HG03521 (cell line): ENCODE data around the gene TNIP3.
A peak's percentile ranks its signal among the peaks of the same experiment; 100 is the strongest.
"Not testable (repeated sequence)": the region's sequence is repeated elsewhere in the genome, so short reads cannot be mapped to it uniquely, and the experiment has no call there.

Experiments
- ATAC-seq: cut with Tn5 transposase; IDR thresholded peaks from one replicate; pipeline ENCODE4 v1.9.1; 2021; ENCODE audit warnings: mild to moderate bottlenecking, moderate library complexity; ENCODE audit not compliant: unreplicated experiment

Gene TNIP3, protein sequence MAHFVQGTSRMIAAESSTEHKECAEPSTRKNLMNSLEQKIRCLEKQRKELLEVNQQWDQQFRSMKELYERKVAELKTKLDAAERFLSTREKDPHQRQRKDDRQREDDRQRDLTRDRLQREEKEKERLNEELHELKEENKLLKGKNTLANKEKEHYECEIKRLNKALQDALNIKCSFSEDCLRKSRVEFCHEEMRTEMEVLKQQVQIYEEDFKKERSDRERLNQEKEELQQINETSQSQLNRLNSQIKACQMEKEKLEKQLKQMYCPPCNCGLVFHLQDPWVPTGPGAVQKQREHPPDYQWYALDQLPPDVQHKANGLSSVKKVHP

DNA sequence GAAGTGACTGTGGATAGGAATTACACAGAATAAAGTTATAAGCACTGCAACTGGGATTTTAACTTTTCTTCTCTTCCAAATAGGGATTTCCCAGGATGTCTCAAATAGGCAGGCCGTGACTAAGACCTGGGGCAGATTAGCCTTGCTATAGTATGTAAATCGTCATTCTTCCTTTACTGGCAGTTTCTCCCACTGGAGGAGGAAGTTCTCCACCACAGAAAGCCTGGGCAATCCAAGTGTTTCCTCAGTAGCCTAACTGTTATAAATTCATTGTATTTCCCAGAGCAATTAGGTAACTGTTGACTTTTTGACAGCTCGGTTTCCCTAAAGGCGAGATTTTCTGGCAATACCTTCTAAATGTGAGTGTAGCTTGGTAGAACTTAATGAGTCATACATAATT, at the start of gene TNIP3:
TNIP3 (minus strand) TSS at position 31 of the 400 bp plus-strand sequence. CDS start 196 bp downstream, outside the sequence.
- no peak for ATAC-seq

DNA sequence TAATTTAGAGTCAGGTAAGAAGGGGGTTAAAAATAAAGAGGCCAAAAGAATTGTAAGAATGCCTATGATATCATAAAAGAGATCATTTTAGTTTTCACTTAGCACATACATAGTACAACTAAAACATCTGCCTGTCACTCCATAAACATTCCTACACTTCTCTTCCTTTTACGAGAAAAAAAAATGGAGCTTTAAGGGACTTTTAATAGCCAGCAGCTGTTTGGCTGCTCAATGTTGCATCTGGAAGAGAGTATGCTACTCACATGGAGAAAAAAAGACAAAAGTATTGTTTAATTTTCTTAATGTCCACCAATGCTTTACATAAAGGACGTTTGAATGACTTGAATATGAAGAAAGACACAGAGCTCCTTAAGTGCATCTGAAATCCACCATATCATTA, 48.7 kb upstream of the TNIP3 start:
- ATAC-seq: no peak

DNA sequence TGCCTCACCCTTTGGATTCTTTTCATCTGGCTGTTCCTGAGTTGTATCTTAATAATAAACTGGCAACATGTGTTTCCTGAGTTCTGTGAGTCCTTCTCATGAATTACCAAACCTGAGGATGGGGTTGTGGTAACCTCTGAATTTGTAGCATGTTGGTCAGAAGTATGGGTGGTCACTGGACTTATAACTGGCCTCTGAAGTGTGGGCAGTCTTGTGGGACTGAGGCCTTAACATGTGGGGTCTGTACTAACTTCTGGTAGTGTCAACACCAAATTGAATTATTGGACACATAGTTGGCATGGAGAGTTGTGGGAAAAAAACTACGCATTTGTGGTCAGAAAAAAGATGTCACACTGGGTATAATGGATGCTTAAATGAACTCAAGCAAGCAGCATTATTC, 45.0 kb upstream of the TNIP3 start:
- ATAC-seq: no peak

DNA sequence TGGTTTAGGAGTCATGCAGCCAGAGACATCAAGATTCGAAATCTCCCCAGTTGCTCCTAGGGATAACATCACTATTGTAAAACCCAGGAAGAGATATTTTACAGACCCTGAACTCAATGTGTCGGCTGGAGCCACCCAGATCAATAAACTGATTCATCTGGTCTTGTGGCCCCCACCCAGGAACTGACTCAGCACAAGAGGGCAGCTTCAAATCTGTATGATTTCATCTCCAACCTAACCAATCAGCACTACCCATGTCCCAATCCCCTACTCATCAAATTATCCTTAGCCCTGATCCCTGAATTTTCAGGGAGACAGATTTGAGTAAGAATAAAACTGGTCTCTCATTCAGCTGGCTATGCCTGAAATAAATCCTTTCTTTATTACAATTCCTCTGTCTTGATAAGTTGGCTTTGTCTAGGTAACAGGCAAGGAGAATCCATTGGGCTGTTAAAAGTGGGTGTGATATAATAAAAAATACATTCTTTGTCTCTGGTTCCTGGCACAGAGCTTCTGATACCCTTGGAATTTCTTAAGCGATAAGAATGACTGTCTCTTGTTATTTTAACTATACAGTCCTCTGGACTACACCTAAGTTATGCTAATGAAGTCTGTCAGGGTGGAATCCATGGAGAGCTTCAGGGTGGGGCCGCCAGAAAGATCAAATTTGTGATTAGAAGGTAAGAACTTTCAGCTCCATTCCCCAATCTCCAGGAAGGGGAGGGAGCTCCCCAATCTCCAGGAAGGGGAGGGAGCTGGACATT, 44.3 kb upstream of the TNIP3 start:
- ATAC-seq: no peak

DNA sequence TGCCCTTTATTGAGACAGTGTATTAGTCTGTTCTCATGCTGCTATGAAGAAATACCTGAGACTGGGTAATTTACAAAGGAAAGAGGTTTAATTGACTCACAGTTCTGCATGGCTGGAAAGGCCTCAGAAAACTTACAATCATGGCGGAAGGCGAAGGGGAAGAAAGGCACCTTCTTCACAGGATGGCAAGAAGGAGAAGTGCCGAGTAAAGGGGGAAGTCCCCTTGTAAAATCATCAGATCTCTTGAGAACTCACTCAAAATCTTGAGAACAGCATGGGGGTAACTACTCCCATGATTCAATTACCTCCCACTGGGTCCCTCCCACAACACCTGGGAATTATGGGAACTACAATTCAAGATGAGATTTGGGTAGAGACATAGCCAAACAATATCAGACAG, 41.7 kb upstream of the TNIP3 start:
- not testable (repeated sequence) for ATAC-seq

DNA sequence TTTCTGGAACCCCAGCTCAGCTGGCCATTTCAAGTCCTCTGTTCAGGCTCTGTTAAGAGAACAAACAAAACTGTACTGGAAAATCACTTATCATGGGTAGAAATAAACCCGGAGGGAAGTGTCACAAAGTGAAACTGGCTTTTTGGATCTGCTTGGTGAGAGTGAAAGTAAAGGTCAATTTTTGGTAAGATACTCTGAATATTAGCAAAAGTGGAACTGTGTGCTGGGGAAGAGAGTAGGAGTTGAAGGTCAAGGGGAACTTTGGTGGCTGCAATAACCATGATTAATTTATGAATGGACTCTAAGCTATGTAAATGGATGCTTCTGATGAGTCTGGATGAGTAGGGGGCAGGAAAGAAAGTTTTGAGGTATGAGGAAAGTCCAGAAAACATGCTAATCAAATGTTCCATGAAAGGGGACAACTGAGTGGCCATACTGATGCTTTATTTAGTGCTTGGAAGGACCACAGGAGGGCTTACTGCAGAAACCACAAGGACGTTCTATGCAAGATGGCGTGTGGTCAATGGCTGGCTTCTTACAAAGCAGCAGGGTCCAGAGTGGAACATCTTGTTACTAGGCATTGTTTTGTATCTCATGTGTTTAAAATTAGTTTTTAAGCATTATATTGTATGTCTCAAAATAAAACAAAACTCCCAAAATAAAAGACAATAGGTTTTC, 36.8 kb upstream of the TNIP3 start:
- peak; percentile 74 for ATAC-seq

DNA sequence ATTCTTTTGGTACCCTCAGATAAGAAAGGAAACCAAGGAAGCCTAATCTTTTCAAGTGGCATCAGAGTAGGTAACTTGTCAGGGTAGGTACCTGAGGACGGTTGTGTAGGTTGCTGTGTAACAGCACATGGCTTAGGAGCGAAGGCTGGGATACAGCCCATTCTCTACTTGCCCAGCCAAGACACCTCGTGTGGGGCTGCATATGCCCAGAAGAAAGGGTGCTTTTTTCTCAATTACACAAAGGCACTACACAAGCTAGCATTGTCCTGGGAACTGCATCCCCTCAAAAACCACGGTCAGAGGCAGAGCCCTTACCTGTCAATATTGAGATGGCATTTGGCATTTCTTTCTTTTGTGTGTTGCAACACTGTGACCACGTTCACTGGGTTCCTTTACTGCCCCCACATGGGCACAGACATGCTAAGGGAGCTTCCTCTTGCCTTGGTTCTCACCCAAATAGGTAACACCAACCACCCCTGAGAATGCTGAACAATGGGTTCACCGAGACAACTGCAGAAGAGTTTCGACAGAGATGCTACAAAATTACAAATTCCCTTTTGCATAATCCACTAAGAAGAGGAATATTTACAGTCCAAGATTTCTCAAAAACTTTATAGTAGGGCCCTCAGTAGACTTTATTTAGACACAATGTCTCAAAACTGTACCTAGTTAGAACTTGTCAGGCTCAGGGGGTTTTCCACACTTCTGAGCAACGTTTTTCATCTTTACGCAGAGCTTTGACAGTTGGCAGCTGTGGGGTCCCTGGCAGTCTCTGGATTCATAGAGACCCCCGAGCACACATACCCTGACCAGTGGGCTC, 35.8 kb upstream of the TNIP3 start:
- ATAC-seq: peak; percentile 64

DNA sequence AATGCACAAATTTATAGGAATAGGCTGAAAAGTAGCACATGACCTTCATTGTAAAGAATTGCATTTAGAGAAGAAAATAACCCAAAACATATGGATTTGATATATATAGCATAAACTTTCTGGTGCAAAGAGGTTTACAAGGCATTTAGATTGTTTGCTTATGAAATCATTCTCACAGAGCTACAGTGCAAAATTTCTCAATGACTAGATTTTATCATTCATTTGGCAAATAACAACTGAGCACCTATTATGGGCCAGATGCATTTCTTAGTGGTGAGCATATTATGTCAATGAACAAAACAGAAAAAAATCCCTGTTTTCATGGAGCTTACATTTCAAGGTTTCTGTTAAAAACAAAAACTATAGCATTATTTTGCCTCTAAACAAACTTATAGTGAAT, 34.1 kb upstream of the TNIP3 start:
- no peak for ATAC-seq

DNA sequence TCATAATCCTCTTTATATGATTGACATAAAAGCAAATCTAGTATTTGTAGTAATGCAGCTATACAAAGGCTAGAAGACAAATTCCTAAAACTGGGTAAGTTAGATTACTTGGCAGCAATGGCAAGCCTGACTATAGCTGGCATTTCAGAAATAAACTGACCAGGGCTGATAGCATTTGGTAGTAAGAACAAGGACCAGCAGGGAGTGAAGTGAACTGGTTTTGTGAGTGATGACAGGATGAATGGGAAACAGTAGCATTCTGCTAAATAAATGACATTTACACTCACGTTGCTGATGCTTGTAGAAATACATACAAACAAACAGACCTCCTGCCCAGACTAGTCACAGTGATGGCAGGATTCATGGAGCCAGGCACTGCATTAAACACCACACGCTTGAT, 31.5 kb upstream of the TNIP3 start:
- no peak for ATAC-seq

DNA sequence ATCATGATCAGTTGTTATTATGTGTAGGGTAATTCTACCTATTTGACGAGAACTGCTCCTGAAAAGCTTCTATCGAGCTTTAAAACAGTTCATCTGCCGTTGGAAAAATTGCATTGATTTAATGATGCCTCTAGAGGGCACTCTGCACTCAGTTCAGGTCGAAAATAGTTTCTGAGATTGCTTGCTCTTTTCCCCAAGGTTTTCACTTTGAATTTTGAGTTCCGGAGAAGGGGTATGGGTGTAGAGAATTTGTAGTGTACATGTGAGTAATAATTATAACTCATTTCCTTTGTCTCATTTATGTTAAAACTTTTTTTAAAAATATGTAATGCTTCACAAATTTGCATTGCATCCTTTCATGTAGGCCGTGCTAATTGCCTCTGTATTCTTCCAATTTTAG, 28.4 kb upstream of the TNIP3 start:
- ATAC-seq: no peak

DNA sequence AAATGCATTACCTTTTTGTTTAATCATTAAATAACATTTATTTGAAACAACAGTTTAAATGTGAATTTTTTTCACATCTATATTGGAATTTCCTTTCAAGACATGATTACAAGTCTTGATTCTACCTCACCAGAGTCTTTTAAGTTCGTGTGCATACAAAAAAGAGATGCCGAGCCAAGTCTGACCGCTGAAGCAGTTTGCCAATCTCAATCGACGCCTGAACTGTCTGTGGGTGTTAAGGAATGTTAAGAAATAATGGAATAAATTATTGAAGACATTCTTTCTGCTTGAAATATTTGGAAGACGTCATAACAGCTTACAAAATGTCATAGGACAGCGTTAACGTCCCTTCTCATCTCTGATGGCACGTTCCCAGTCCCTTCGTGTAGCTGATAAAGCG, 27.9 kb upstream of the TNIP3 start:
- no peak for ATAC-seq

DNA sequence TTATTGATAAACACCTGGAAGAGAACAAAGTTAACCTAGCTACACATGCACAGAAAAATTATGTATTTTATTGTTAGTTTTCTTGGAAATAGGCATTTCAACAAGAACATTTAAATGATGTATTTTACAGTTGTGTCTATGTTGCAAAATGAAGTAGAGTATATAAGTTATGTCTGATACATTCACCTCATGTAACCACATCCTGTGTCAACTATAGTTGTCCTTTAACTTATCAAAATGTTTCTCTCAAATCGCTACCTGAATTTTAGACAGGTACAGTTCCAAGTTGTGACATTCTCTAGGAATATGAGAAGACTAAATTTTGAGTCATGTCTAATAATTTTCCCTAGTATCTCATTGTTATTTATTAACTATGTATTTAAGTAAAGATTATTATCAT, 27.2 kb upstream of the TNIP3 start:
- no peak for ATAC-seq

DNA sequence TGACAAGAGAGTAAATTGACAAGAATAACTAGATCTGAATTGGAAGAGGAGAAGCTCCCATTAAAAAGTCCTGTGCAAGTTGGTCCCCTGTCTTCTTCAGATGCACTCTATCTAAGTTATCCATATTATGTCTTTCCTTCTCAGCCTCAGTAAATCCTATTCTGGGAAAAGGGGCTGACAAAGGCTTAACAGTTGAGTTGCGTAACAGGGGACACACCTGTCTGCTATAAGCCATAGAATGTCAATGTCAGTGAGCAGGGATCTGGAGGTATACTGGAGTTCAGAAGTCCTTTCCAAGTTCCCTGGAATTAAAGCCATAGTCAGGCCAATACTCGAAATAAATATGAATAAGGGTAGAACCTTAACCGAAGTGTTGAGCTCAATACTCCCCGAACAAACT, 26.3 kb upstream of the TNIP3 start:
- no peak for ATAC-seq

DNA sequence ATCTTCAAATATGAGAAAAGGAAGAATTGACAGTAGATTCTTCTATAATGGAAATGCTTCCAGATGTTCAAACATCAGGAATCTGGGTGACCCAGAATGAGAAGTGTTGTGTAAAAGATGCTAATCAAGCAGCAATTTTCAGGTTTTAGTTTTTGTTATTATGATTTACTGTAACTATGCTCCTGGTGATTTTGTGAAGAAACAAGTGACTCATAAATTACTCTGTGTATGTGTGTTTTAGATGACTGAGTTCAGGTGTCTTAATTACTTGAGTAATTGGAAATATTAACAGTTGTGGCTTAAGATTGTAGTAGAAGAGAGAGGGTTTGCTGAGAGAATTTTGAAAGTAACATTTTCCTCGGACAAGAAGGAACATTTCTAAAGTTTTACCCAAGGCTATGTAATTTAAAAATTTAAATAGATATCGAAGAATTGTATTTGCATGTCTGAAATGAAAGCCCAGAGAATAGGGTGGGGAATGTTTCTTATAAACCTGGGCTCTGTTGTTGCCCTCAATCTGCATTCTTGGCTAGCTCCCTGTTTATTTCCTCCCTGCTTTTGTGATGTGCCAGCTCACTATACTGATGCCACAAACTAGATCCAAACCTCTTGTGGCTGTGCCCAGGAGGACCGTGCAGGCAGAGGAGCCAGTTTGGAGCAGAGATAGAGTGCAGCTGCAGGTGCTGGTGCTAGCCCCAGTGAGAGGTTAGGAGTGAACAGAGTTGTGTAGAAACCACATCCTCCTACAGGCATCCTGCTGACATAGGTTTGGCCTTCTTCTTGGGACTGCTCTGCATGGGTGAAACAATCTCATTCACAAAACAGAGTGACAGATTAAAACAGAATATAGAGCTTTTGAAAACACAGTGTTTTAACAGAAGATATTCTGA, 25.4 kb upstream of the TNIP3 start:
- peak; percentile 92 for ATAC-seq

DNA sequence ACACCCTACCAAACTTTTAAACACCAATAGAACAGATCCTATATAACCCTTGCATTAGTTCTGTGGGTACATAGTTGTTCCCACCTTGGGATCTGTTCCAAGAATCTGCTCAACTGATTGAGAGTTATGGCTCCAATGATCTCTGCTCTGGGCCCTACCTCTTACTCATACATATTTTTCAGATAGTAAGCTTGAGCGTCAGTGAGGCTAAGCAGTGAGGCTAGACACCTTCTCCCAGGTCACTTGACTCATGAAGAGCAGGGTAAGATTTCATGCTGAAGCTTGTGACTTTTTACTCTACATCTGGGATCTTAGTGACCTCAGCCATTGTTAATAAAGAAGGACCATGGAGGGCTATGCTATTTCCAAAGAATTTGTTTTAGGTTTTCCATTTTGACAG, 23.1 kb upstream of the TNIP3 start:
- ATAC-seq: no peak

DNA sequence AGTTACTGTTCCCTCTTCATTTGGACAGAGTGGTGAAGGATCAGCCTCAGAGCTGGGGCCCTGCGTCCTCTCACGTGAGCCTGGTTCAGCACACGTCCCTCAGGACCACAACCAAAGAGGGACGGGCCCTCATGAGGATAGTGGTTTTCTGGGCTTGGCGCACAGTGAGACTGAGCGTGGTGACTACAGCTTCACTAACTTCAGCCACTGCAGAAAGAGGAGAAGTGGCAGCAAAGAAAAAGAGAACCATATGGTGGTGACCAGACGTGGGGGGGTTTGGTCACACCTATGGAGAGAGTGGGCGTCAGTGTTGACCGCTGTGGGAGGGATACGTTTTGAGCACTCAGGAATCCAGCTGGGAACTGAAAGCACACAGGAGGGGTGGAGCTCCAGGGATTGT, 21.8 kb upstream of the TNIP3 start:
- no peak for ATAC-seq

DNA sequence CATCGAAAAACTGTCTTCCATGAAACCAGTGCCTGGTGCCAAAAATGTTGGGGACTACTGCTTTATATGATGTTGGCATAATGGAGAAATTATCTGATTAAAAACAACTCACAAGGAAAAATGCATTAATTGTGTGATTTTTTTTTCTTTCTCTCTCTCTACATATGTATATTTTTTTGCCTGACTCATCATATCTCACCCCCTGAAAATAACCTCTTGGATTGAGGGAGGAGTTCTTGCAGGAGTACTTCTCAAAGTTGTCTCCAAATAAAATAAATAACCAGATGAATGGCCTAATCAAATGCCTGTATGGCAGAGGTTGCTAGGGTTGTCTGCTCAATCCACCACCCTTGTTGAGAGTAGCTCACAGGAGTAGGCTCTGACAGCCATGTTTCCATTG, 19.9 kb upstream of the TNIP3 start:
- no peak for ATAC-seq

DNA sequence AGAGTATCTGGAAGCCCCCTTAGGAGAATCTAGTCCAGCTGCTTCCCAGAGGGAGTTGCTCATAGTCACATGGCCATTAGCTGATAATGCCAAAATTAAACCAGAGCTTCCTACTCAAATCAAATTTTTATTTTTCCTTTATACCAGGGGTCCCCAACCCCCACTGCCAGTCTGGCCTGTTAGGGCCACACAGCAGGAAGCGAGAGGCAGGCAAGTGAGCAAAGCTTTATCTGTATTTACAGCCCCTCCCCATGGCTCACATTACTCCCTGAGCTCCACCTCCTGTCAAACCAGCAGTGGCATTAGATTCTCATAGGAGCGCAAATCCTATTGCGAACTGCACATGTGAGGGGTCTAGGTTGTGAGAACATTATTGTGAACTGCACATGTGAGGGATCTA, 19.2 kb upstream of the TNIP3 start:
- no peak for ATAC-seq

DNA sequence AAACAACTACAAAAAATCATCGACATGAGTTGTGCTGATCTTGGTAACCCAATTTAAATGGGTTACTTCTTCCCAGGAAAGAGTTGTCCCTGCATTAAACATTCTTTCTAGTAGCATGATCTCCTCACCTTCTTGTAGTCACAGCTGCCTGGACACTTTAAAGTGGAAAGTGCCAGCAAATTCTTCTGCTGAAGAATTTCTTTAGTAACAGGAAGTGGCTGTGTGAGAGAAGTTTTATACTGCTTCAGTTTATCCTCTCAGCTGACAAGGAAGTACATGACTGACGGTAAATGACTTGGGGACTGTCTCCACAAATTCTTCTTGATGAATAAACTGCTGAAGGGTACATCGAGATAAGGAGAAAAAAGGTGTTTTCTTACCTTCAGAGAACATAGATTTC, 18.2 kb upstream of the TNIP3 start:
- ATAC-seq: no peak

DNA sequence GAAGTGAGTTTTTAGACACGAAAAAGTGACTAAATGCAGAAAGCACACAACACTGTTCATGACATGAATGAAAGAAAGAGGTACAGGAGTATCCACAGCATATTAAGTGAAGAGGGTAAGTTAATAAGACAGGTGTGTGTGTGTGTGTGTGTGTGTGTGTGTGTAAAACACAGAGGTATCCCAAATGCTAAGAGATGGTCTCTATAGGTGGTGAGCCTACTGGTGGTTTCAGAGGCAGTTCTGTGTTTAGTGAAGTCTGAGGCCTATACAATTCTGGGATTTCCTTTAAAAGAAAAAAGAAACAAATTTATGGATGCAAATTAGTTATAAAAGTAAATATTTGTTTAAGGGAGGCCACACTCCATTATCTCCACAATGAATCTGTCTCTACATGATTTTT, 17.4 kb upstream of the TNIP3 start:
- ATAC-seq: no peak
